ENCODE results near the gene PDCD1LG2.

Gene PDCD1LG2

GRCh38 chr9:5532790-5533189, 22.5 kb downstream of the PDCD1LG2 start:
- H3K4me3 ChIP-seq (replicated peaks; ENCODE audit: insufficient read depth, low read length), result no peak overlapping the region
- H3K27ac ChIP-seq (replicated peaks), result no peak overlapping the region
- TF ChIP-seq, protein P1, sequence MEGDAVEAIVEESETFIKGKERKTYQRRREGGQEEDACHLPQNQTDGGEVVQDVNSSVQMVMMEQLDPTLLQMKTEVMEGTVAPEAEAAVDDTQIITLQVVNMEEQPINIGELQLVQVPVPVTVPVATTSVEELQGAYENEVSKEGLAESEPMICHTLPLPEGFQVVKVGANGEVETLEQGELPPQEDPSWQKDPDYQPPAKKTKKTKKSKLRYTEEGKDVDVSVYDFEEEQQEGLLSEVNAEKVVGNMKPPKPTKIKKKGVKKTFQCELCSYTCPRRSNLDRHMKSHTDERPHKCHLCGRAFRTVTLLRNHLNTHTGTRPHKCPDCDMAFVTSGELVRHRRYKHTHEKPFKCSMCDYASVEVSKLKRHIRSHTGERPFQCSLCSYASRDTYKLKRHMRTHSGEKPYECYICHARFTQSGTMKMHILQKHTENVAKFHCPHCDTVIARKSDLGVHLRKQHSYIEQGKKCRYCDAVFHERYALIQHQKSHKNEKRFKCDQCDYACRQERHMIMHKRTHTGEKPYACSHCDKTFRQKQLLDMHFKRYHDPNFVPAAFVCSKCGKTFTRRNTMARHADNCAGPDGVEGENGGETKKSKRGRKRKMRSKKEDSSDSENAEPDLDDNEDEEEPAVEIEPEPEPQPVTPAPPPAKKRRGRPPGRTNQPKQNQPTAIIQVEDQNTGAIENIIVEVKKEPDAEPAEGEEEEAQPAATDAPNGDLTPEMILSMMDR (IDR thresholded peaks at IDR 0.05; ENCODE audit: insufficient read depth, low read length), result no peak
- TF ChIP-seq GABPA (IDR thresholded peaks at IDR 0.05; ENCODE audit: low read depth), result no peak
- no peak for TF ChIP-seq REST (IDR thresholded peaks at IDR 0.05; ENCODE audit: insufficient replicate concordance, low read depth)
- no peak for TF ChIP-seq POLR2AphosphoS5 (IDR thresholded peaks at IDR 0.05; ENCODE audit: low read depth)
- TF ChIP-seq SPI1 (IDR thresholded peaks at IDR 0.05; ENCODE audit: borderline replicate concordance, low read depth), result no peak
- DNase-seq (ENCODE audit: low read depth in 1 of 2, low spot score in 1 of 2), result no peak
- no peaks in the 10 kb centered on the region for H3K27me3 ChIP-seq (ENCODE audit: insufficient read depth, poor library complexity, severe bottlenecking)

DNA sequence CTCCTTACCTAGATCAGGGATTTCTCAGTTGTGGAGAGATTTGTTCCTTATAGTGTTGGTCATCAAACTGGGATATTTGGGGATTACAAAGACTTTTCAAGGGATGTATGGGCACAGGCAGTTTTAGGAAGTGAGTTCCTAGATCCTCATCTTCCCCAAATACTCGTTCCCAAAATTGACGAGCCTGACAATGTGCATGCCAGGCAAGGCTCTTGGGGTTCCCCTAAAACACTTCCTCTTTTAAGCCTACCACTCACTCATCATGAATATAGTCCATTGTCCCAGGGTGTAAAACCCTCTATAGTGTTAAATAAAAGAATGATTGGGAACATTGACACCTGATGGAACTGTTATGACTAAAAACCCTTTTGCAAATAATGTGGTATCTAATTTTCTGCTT, 26.4 kb downstream of the PDCD1LG2 start:
- peak in 1 of 2 experiments; percentile 42 for DNase-seq (ENCODE audit: low read depth in 1 of 2, low spot score in 1 of 2)
- Histone ChIP-seq H3K27ac (replicated peaks) (no peak overlapping the region), H3K4me3 (replicated peaks; ENCODE audit: insufficient read depth, low read length) (no peak overlapping the region), H3K27me3 (ENCODE audit: insufficient read depth, poor library complexity, severe bottlenecking) (no peaks in the 10 kb centered on the region)
- TF ChIP-seq REST (IDR thresholded peaks at IDR 0.05; ENCODE audit: insufficient replicate concordance, low read depth) (no peak), GABPA (IDR thresholded peaks at IDR 0.05; ENCODE audit: low read depth) (no peak), POLR2AphosphoS5 (IDR thresholded peaks at IDR 0.05; ENCODE audit: low read depth) (no peak), SPI1 (IDR thresholded peaks at IDR 0.05; ENCODE audit: borderline replicate concordance, low read depth) (peak; percentile 98)
- TF ChIP-seq, protein P1 (IDR thresholded peaks at IDR 0.05; ENCODE audit: insufficient read depth, low read length), result no peak

GRCh38 chr9:5543875-5544702, 33.8 kb downstream of the PDCD1LG2 start:
- DNase-seq (ENCODE audit: low read depth in 1 of 2, low spot score in 1 of 2), result no peak
- H3K27me3 ChIP-seq (ENCODE audit: insufficient read depth, poor library complexity, severe bottlenecking), result no peaks in the 10 kb centered on the region
- no peak overlapping the region for H3K27ac ChIP-seq (replicated peaks)
- H3K4me3 ChIP-seq (replicated peaks; ENCODE audit: insufficient read depth, low read length), result no peak overlapping the region
- TF ChIP-seq, protein P1 (IDR thresholded peaks at IDR 0.05; ENCODE audit: insufficient read depth, low read length), result no peak
- no peak for TF ChIP-seq POLR2AphosphoS5 (IDR thresholded peaks at IDR 0.05; ENCODE audit: low read depth)
- TF ChIP-seq GABPA (IDR thresholded peaks at IDR 0.05; ENCODE audit: low read depth), result no peak
- no peak for TF ChIP-seq REST (IDR thresholded peaks at IDR 0.05; ENCODE audit: insufficient replicate concordance, low read depth)
- TF ChIP-seq SPI1 (IDR thresholded peaks at IDR 0.05; ENCODE audit: borderline replicate concordance, low read depth), result no peak

Measured in HL-60 (cell line).